DND-41 (cell line): Measurements from ENCODE around the gene NNMT.

ENCODE experiments used
- CTCF ChIP-seq: IDR thresholded peaks from 2 replicates; pipeline ENCODE4 v1.5.1; 2012; ENCODE audit warnings: borderline replicate concordance, low read length, moderate library complexity, mild to moderate bottlenecking; ENCODE audit not compliant: poor library complexity, severe bottlenecking; ENCODE audit errors: extremely low read depth
- EZH2 ChIP-seq: IDR thresholded peaks from 3 replicates; pipeline ENCODE4 v1.6.1; 2012; ENCODE audit warnings: borderline replicate concordance, low read depth, mild to moderate bottlenecking, moderate library complexity, low read length, inconsistent platforms; ENCODE audit not compliant: severe bottlenecking

- TF ChIP-seq CTCF (no peak), EZH2 (no peak)
These were observed 47.3 kb downstream of the NNMT start for GRCh38 chr11:114343493-114343892.
